Right lobe of liver (tissue), 6 donors: Measurements from ENCODE around the gene SPC24. TPM values are rescaled to one million over a fixed set of nuclear protein-coding genes. Genes with fewer than 3 reads are reported as not detected.

ENCODE experiments used
- ATAC-seq, 4 donors: fragments of 200-7000 bp; cut with Tn5 transposase; one replicate each; pipeline ENCODE4 v1.9.1; 2020; ENCODE audit warnings: mild to moderate bottlenecking in 4 of 4, moderate library complexity in 4 of 4
- DNase-seq, 3 donors: peaks; one replicate each; pipeline ENCODE4 v3.0.0-alpha.2; 2020
- H3K27ac ChIP-seq, 3 donors: fragments of 200-600 bp; one replicate each; pipeline ENCODE4 v1.8.0; 2022
- H3K27me3 ChIP-seq, 2 donors: fragments of 200-600 bp; one replicate each; pipeline ENCODE4 v1.8.0; 2022
- H3K36me3 ChIP-seq, 4 donors: fragments of 200-600 bp; sonication (generic) in 1 of 4; one replicate each; pipeline versions ENCODE4 v1.5.1 to v1.8.0; 2017 to 2022; ENCODE audit warnings: control low read depth in 1 of 4
- H3K4me1 ChIP-seq, 4 donors: fragments of 200-600 bp; sonication (generic) in 1 of 4; one replicate each; pipeline versions ENCODE4 v1.5.1 to v1.8.0; 2017 to 2022; ENCODE audit warnings: control low read depth in 1 of 4
- H3K4me3 ChIP-seq, 3 donors: fragments of 200-600 bp; one replicate each; pipeline ENCODE4 v1.8.0; 2022
- H3K9me3 ChIP-seq, 4 donors: fragments of 200-600 bp; sonication (generic) in 1 of 4; one replicate each; pipeline versions ENCODE4 v1.5.1 to v1.8.0; 2017 to 2022; ENCODE audit warnings: control low read depth in 1 of 4
- POLR2A ChIP-seq: fragments of 450-650 bp; IDR thresholded peaks from one replicate; pipeline ENCODE4 v1.6.1; 2017; ENCODE audit warnings: antibody characterized with exemption, mild to moderate bottlenecking
- WGBS: methylation state at CpG from one replicate; pipeline ENCODE4 v1.1.6; 2018; ENCODE audit warnings: low coverage, low lambda C conversion rate; ENCODE audit not compliant: insufficient coverage; ENCODE audit errors: missing lambda C conversion rate; 5-methylcytosine and 5-hydroxymethylcytosine counted together
- intact Hi-C, 2 donors: fragments of 100-400 bp; cut with DNase I; formaldehyde crosslinking; loops; one replicate each; pipeline versions ENCODE4 v1.11.2 to v1.14.1; 2022
- total RNA-seq, 6 experiments: library from RNA; depleted of rRNA in 2 of 6; stranded (reverse); fragments of >200 nt in 2 of 6; fragmentation: NEBNext Ultra II Directional in 3 of 6; extraction: Animal tissue kit (Norgen Biotek cat#: 25700) in 3 of 6; gene quantifications; one replicate each; pipeline versions ENCODE4 v1.1.0 to v1.2.4, GENCODE V29; 2016 to 2023
- TF ChIP-seq, protein P1 (sequence below), 4 donors: fragments of 200-600 bp in 3 of 4; fragments of 450-650 bp in 1 of 4; IDR thresholded peaks; one replicate each; pipeline versions ENCODE4 v1.5.1 to v1.8.0; 2016 to 2022; ENCODE audit warnings: antibody characterized with exemption in 4 of 4, mild to moderate bottlenecking in 2 of 4
- donor health status: DM: no; HTN: yes; CAD: no.
- donor health status: DM: no; HTN: no; CAD: no.
- donor health status: DM: no; HTN: no; CAD: no.
- donor health status: DM: no; HTN: yes; CAD: no.
- donor health status: DM: no; HTN: yes; CAD: no.

Gene SPC24
- total RNA-seq, 6 experiments from 2014 or later, result 0.90 to 3.8 (median 2.2) TPM

DNA sequence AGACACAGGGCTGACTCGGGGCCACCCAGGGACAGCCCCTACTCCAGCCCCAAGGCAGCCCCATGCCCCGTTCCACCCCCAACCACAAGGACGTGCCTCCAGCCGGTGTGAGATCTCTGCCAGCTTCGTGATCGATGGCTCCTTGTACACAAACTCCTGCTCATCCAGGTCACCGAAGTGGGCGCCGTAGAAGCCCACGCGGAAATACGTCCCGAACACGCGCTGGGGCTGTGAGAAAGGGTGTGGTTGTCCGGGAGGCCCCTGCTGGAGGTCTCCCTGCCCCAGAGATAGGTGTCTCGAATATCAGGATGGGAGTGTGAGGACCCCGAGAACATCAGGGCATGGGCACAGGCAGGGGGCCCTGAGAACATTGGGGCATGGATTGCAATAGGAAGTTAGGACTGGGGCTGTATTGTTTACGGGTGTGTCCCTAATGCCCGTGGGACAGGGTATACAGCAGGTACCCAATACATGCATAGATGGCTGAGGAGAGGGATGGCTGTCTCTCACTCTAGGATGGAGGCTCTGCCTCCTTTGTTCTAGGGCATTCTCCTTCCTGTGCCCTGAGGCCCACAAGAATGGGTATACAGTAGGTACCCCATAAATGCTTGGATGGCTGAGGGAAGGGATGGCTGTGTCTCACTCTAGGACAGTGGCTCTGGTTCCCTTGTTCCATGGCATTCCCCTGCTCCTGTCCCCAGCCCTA, 47.1 kb upstream of the SPC24 start:
- Histone ChIP-seq H3K9me3 (no peaks in the 10 kb centered on the region), H3K4me1 (peaks cover 0 to 31% (median 15%) of the 10 kb centered on the region in 4 donors), H3K36me3 (no peaks in the 10 kb centered on the region), H3K27me3 (no peaks in the 10 kb centered on the region), H3K4me3 (no peak overlapping the region), H3K27ac (peak overlapping the region in 2 of 3 donors; percentile 34 to 40)
- DNase-seq, result no peak
- WGBS, result 38% methylated on average over 14 of the region's 20 CpGs
- intact Hi-C loops, result loop anchor here (2.0 to 5.0 kb wide), 2 partner anchors 64 to 65 kb away; no protein-coding TSS in a partner anchor
- peak in 1 of 4 donors; percentile 1 for ATAC-seq
- no peak for TF ChIP-seq POLR2A
- TF ChIP-seq, protein P1, sequence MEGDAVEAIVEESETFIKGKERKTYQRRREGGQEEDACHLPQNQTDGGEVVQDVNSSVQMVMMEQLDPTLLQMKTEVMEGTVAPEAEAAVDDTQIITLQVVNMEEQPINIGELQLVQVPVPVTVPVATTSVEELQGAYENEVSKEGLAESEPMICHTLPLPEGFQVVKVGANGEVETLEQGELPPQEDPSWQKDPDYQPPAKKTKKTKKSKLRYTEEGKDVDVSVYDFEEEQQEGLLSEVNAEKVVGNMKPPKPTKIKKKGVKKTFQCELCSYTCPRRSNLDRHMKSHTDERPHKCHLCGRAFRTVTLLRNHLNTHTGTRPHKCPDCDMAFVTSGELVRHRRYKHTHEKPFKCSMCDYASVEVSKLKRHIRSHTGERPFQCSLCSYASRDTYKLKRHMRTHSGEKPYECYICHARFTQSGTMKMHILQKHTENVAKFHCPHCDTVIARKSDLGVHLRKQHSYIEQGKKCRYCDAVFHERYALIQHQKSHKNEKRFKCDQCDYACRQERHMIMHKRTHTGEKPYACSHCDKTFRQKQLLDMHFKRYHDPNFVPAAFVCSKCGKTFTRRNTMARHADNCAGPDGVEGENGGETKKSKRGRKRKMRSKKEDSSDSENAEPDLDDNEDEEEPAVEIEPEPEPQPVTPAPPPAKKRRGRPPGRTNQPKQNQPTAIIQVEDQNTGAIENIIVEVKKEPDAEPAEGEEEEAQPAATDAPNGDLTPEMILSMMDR (IDR thresholded peaks at IDR 0.05), result no peak

DNA sequence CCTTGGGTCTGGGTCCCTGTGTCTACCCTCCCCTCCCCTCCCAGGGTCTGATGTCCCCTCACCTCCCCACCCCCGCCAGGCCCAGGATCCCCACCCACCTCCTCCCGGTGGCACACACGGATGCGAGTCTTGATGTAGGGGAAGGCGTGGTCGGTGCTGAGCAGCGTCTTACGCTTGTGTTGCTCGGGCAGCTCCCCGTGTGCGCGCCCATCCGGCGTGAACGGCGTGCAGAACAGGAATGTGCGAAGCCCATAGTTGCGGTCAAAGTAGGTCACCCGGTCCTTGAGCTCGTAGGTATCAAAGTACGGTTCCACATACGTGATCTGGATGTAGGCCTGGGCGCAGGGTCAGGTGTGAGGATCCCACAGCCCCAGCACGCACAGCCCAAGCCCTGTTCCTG, 46.2 kb upstream of the SPC24 start:
- H3K36me3 ChIP-seq, result no peaks in the 10 kb centered on the region
- no peaks in the 10 kb centered on the region for H3K27me3 ChIP-seq
- peaks cover 0 to 31% (median 15%) of the 10 kb centered on the region in 4 donors for H3K4me1 ChIP-seq
- DNase-seq, result no peak
- TF ChIP-seq, protein P1 (IDR thresholded peaks at IDR 0.05), result no peak
- no peak for TF ChIP-seq POLR2A
- ATAC-seq, result peak in 1 of 4 donors; percentile 15
- 72% methylated on average over 18 of the region's 24 CpGs for WGBS
- H3K9me3 ChIP-seq, result no peaks in the 10 kb centered on the region
- H3K27ac ChIP-seq, result no peak overlapping the region
- no peak overlapping the region for H3K4me3 ChIP-seq
- intact Hi-C loops, result loop anchor here (2.0 to 5.0 kb wide), 2 partner anchors 63 to 64 kb away; no protein-coding TSS in a partner anchor

DNA sequence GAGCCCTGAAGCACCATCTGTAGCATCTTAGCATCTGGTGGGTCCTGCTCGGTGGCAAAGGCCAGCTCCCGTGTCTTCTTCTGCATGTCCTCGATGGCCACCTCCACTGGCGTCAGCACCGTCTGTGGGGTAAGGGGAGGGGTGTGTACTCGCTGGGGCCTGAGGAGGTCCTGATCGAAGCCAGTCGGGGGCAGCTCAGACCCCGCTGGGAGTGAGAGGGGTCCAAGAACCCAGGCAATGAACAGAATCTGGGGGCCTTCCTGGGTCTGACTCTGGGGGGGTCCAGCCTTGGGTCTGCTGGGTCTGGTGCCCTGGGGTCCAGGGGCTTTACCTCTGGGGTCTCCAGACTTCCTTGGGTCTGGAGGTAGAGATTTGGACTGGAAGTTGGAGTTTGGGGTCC, 45.3 kb upstream of the SPC24 start:
- ATAC-seq, result no peak
- H3K27me3 ChIP-seq, result no peaks in the 10 kb centered on the region
- H3K4me3 ChIP-seq, result no peak overlapping the region
- no peak for DNase-seq
- no peaks in the 10 kb centered on the region for H3K36me3 ChIP-seq
- no peak overlapping the region for H3K27ac ChIP-seq
- no peaks in the 10 kb centered on the region for H3K9me3 ChIP-seq
- intact Hi-C loops, result loop anchor here in 1 of 2 donors (5.0 kb wide), 1 partner anchor 64 kb away; no protein-coding TSS in a partner anchor
- WGBS, result no CpG with 5 or more reads among the region's 9 CpGs
- TF ChIP-seq, protein P1 (IDR thresholded peaks at IDR 0.05), result no peak
- no peak for TF ChIP-seq POLR2A
- H3K4me1 ChIP-seq, result peaks cover 0 to 34% (median 16%) of the 10 kb centered on the region in 4 donors

DNA sequence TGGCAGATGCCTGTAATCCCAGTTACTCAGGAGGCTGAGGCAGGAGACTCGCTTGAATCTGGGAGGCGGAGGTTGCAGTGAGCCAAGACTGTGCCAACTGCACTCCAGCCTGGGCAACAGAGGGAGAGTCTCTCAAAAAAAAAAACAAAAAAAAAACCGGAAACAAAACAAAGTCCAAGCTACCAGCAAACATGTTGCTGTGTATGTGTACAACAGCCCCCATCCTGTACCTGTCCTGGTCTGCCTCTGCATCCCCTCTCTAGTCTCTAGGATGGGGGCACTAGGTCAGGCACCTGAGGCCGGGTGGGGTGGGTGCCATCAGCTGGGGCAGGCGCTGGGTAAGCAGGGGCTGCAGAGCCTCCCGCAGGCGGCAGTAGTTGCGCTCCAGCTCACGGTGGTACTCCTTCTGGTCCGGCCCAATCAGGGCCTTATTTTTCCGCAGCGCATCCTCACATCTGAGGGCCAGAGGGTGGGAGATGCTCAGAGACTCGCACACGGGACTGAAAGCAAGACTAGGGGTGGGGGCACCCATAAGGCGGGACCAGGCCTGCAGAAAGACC, 44.5 kb upstream of the SPC24 start:
- Histone ChIP-seq H3K27me3 (no peaks in the 10 kb centered on the region), H3K36me3 (no peaks in the 10 kb centered on the region), H3K4me3 (no peak overlapping the region), H3K9me3 (no peaks in the 10 kb centered on the region), H3K27ac (no peak overlapping the region), H3K4me1 (peaks cover 0 to 36% (median 14%) of the 10 kb centered on the region in 4 donors)
- intact Hi-C loops, result loop anchor here in 1 of 2 donors (5.0 kb wide), 1 partner anchor 63 kb away; no protein-coding TSS in a partner anchor
- TF ChIP-seq, protein P1 (IDR thresholded peaks at IDR 0.05), result no peak
- TF ChIP-seq POLR2A, result no peak
- DNase-seq, result no peak
- no peak for ATAC-seq
- WGBS, result 37% methylated on average over 3 of the region's 15 CpGs
